Activated T-helper 1 cell treated with anti-CD3 and anti-CD28 coated beads, Interleukin-12 subunit alpha, Interleukin-12 subunit beta, Interleukin-2, Interleukin-4 antibody, amounts not matched to agents 30 ng/mL and 10 ng/mL and 1 ng/mL, durations not matched to agents 14 hours and 24 hours and 36 hours (primary cell): Measurements from ENCODE around the gene COL26A1. TPM values are rescaled to one million over a fixed set of nuclear protein-coding genes. Genes with fewer than 3 reads are reported as not detected.
A peak's percentile ranks its signal among the peaks of the same experiment; 100 is the strongest.
"Not testable (repeated sequence)": the region's sequence is repeated elsewhere in the genome, so short reads cannot be mapped to it uniquely, and the experiment has no call there.

ENCODE experiments used
- DNase-seq: peaks from one replicate; pipeline ENCODE4 v3.0.0; 2021; ENCODE audit warnings: low spot score
- H3K27ac Mint-ChIP-seq: one replicate; pipeline ENCODE4 v1.8.0; 2021; ENCODE audit warnings: mild to moderate bottlenecking, mixed read lengths
- H3K27me3 Mint-ChIP-seq: one replicate; pipeline ENCODE4 v1.8.0; 2022; ENCODE audit warnings: mild to moderate bottlenecking, moderate library complexity, mixed read lengths; ENCODE audit not compliant: insufficient read depth
- H3K36me3 Mint-ChIP-seq: one replicate; pipeline ENCODE4 v1.8.0; 2021; ENCODE audit warnings: low read depth, mixed read lengths
- H3K4me1 Mint-ChIP-seq: one replicate; pipeline ENCODE4 v1.8.0; 2021; ENCODE audit warnings: low read depth, mixed read lengths
- H3K4me3 Mint-ChIP-seq: one replicate; pipeline ENCODE4 v1.8.0; 2021; ENCODE audit warnings: mild to moderate bottlenecking, moderate library complexity, mixed read lengths
- H3K9me3 Mint-ChIP-seq: one replicate; pipeline ENCODE4 v1.8.0; 2021; ENCODE audit warnings: mixed read lengths
- intact Hi-C: fragments of 100-400 bp; cut with micrococcal nuclease; formaldehyde crosslinking; loops from one replicate; pipeline ENCODE4 v1.15.1; 2024
- total RNA-seq: library from RNA; stranded (reverse); gene quantifications from 2 replicates; pipeline ENCODE4 v1.2.3, GENCODE V29; 2022

Gene COL26A1
- total RNA-seq, 1 donor from 2014 or later, result not detected

DNA sequence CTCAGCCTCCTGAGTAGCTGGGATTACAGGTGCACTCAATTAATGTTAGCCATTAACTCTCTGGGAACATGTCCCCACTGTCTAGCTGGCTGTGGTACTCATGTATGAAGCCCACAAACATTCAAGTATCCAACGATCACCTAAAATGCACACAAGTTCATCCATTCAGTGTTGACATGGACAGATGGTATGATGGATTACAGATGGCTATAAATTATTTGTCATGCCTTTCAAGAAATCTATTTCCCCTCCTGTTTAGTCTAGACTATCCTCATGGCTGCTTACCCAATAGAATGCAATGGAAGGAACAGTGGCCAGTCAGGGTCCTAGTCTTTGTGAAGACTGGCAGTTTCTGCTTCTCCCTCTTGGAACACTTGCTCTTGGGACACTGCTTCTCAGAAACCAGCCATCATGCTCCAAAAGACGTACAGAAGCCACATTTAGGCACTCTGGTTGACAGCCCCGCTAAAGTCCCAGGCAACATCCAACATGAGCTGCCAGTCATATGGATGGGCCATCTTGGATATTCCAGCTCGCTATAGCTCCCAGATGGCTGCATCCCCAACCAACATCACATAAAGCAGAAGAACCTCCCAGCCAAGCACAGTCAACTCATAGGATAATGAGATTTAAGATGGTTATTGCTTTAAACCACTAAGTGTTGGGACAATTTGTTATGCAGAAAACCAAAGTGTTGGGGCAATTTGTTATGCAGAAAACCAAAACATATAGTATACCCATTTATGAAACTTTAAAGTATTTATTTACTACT, 233.3 kb downstream of the COL26A1 start:
- H3K9me3 Mint-ChIP-seq, result no peaks in the 10 kb centered on the region
- no peak overlapping the region for H3K27ac Mint-ChIP-seq

DNA sequence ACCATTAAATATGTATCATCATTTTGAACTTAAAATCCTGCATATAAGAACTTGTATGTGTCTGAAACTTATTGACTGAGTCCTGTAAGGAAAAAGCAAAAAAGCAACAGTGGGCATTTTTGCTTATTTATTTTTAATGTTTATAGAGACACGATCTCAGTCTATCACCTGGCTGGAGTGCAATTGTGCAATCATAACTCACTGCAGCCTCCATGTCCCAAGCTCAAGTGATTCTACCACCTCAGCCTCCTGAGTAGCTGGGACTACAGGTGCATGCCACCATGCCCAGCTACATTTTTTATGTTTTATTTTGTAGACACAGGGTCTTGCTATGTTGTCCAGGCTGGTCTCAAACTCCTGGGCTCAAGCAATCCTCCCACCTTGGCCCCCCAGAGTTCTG, 234.2 kb downstream of the COL26A1 start:
- Mint-ChIP-seq H3K36me3 (no peaks in the 10 kb centered on the region), H3K27ac (no peak overlapping the region), H3K9me3 (no peaks in the 10 kb centered on the region), H3K4me3 (no peak overlapping the region), H3K4me1 (no peaks in the 10 kb centered on the region), H3K27me3 (no peaks in the 10 kb centered on the region)
- DNase-seq, result no peak
- intact Hi-C loops, result no loop called here

More for the DNA sequence above, 233.3 kb downstream of the COL26A1 start:
- no peak overlapping the region for H3K4me3 Mint-ChIP-seq
- H3K36me3 Mint-ChIP-seq, result no peaks in the 10 kb centered on the region
- no peaks in the 10 kb centered on the region for H3K27me3 Mint-ChIP-seq
- no peak for DNase-seq
- intact Hi-C loops, result no loop called here
- H3K4me1 Mint-ChIP-seq, result no peaks in the 10 kb centered on the region

GRCh38 chr7:101597941-101598340, 235.3 kb downstream of the COL26A1 start:
- no peak for DNase-seq
- intact Hi-C loops, result no loop called here
- no peaks in the 10 kb centered on the region for H3K4me1 Mint-ChIP-seq

GRCh38 chr7:101598422-101598985, 235.8 kb downstream of the COL26A1 start:
- no peaks in the 10 kb centered on the region for H3K9me3 Mint-ChIP-seq
- H3K36me3 Mint-ChIP-seq, result no peaks in the 10 kb centered on the region
- H3K27ac Mint-ChIP-seq, result no peak overlapping the region
- intact Hi-C loops, result no loop called here
- no peaks in the 10 kb centered on the region for H3K27me3 Mint-ChIP-seq
- no peak overlapping the region for H3K4me3 Mint-ChIP-seq
- H3K4me1 Mint-ChIP-seq, result no peaks in the 10 kb centered on the region
- no peak for DNase-seq

More at GRCh38 chr7:101597941-101598340, 235.3 kb downstream of the COL26A1 start:
- Mint-ChIP-seq H3K4me3 (no peak overlapping the region), H3K27ac (no peak overlapping the region), H3K36me3 (no peaks in the 10 kb centered on the region), H3K27me3 (no peaks in the 10 kb centered on the region), H3K9me3 (no peaks in the 10 kb centered on the region)

- no peaks in the 10 kb centered on the region for H3K36me3 Mint-ChIP-seq
- intact Hi-C loops, result no loop called here
- H3K4me3 Mint-ChIP-seq, result no peak overlapping the region
- H3K9me3 Mint-ChIP-seq, result no peaks in the 10 kb centered on the region
- H3K27ac Mint-ChIP-seq, result no peak overlapping the region
- H3K4me1 Mint-ChIP-seq, result no peaks in the 10 kb centered on the region
- no peak for DNase-seq
- H3K27me3 Mint-ChIP-seq, result no peaks in the 10 kb centered on the region
Observed at GRCh38 chr7:101598986-101599771, 236.5 kb downstream of the COL26A1 start.

DNA sequence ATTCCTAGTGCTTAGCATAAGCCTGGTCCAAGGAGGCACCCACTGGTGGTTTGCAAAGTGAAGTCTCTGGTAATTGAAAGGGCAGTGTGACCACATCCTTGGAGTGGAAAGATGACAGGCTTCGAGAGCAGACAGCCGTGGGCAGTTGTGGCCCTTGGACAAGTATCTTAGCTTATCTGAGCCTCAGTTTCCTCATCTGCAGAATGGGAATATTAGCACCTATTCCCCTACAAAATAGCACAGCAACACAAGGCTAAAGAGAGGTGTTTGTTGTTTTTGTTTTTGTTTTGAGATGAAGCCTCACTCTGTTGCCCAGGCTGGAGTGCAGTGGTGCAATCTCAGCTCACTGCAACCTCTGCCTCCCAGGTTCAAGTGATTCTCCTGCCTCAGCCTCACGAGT, 237.1 kb downstream of the COL26A1 start:
- DNase-seq, result no peak
- Mint-ChIP-seq H3K4me3 (no peak overlapping the region), H3K36me3 (no peaks in the 10 kb centered on the region), H3K27ac (no peak overlapping the region), H3K9me3 (no peaks in the 10 kb centered on the region), H3K4me1 (no peaks in the 10 kb centered on the region), H3K27me3 (no peaks in the 10 kb centered on the region)
- intact Hi-C loops, result loop anchor here (5.0 kb wide), 1 partner anchor 218 kb away; the partner anchor contains the start of gene CUX1

GRCh38 chr7:101602082-101602481, 239.4 kb downstream of the COL26A1 start:
- no peaks in the 10 kb centered on the region for H3K27me3 Mint-ChIP-seq

GRCh38 chr7:101602484-101603241, 240.0 kb downstream of the COL26A1 start:
- H3K4me1 Mint-ChIP-seq, result no peaks in the 10 kb centered on the region
- no peak overlapping the region for H3K4me3 Mint-ChIP-seq
- H3K9me3 Mint-ChIP-seq, result no peaks in the 10 kb centered on the region
- H3K27me3 Mint-ChIP-seq, result no peaks in the 10 kb centered on the region
- no peak overlapping the region for H3K27ac Mint-ChIP-seq
- peak; percentile 44 for DNase-seq
- intact Hi-C loops, result loop anchor here (1.0 to 5.0 kb wide), 3 partner anchors 215 to 670 kb away; partner anchors contain the start of gene CUX1
- no peaks in the 10 kb centered on the region for H3K36me3 Mint-ChIP-seq

More at GRCh38 chr7:101602082-101602481, 239.4 kb downstream of the COL26A1 start:
- H3K4me3 Mint-ChIP-seq, result no peak overlapping the region
- no peaks in the 10 kb centered on the region for H3K4me1 Mint-ChIP-seq
- H3K9me3 Mint-ChIP-seq, result no peaks in the 10 kb centered on the region
- H3K36me3 Mint-ChIP-seq, result no peaks in the 10 kb centered on the region
- DNase-seq, result no peak
- H3K27ac Mint-ChIP-seq, result no peak overlapping the region
- intact Hi-C loops, result loop anchor here (1.0 to 5.0 kb wide), 3 partner anchors 215 to 670 kb away; partner anchors contain the start of gene CUX1

GRCh38 chr7:101604331-101604933, 241.8 kb downstream of the COL26A1 start:
- no peaks in the 10 kb centered on the region for H3K4me1 Mint-ChIP-seq
- H3K27ac Mint-ChIP-seq, result no peak overlapping the region
- H3K9me3 Mint-ChIP-seq, result no peaks in the 10 kb centered on the region
- intact Hi-C loops, result loop anchor here (5.0 kb wide), 1 partner anchor 213 kb away; the partner anchor contains the start of gene CUX1
- H3K27me3 Mint-ChIP-seq, result peaks cover 2% of the 10 kb centered on the region
- no peak for DNase-seq
- H3K36me3 Mint-ChIP-seq, result no peaks in the 10 kb centered on the region
- H3K4me3 Mint-ChIP-seq, result no peak overlapping the region

GRCh38 chr7:101604934-101605332, 242.3 kb downstream of the COL26A1 start:
- intact Hi-C loops, result loop anchor here (5.0 kb wide), 1 partner anchor 212 kb away; the partner anchor contains the start of gene CUX1
- H3K9me3 Mint-ChIP-seq, H3K36me3 Mint-ChIP-seq, H3K4me1 Mint-ChIP-seq, H3K27me3 Mint-ChIP-seq, DNase-seq, H3K27ac Mint-ChIP-seq, H3K4me3 Mint-ChIP-seq: not testable (repeated sequence)

- Mint-ChIP-seq H3K27ac (no peak overlapping the region), H3K4me3 (no peak overlapping the region), H3K36me3 (no peaks in the 10 kb centered on the region), H3K27me3 (peaks cover 2% of the 10 kb centered on the region), H3K4me1 (no peaks in the 10 kb centered on the region), H3K9me3 (no peaks in the 10 kb centered on the region)
- DNase-seq, result no peak
- intact Hi-C loops, result no loop called here
Observed at GRCh38 chr7:101605611-101606497, 243.2 kb downstream of the COL26A1 start.
